ENCODE measurements around the gene HTN1. TPM values are rescaled to one million over a fixed set of nuclear protein-coding genes. Genes with fewer than 3 reads are reported as not detected.

Gene HTN1
- total RNA-seq, 1 donor from 2014 or later, result not detected

DNA sequence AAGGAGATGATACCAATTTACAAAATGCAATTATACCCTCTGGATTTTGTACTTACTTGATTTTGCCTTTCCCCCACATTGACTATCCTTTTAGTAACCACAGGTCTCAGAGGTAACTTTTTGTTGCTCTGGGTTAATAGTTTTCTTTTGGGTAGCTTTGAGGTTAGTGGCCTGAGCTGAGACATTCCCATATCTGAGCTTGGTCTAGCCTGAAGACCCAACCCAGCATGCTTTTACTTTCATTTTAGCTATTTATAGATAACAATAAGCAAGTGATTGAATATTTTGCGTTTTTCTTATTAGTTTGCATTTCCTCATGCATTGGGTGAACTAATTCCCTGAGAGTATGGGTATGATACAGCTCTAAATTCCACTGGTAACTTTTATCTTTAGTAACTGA, 11.8 kb downstream of the HTN1 start:
- Mint-ChIP-seq H3K4me1 (ENCODE audit: low read depth) (no peaks in the 10 kb centered on the region), H3K4me3 (no peak overlapping the region), H3K9me3 (no peaks in the 10 kb centered on the region), H3K27ac (no peak overlapping the region), H3K27me3 (ENCODE audit: insufficient read depth) (peaks cover 3% of the 10 kb centered on the region), H3K36me3 (ENCODE audit: low read depth) (no peaks in the 10 kb centered on the region)
- DNase-seq (ENCODE audit: low spot score), result no peak
- intact Hi-C loops (cut with micrococcal nuclease), result no loop called here

DNA sequence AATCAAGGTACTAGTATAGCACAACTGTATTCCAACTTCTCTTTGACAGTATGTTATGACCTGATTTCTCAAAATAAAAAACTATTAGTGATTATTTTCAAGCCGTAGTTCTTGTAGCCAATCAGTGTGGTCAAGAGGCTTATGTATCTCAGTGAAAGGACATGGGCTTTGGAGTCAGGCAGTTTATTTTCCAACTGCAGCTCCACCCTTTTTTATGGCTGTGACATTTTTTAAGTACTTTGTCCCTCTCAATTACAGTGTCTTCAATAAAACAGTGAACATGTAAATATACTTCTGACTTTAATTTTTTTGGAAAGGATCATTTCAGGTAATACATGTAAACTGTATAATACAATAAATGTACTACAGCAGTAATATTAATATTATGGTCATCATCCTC, 30.0 kb downstream of the HTN1 start:
- H3K4me3 Mint-ChIP-seq, result no peak overlapping the region
- no peaks in the 10 kb centered on the region for H3K4me1 Mint-ChIP-seq (ENCODE audit: low read depth)
- H3K27ac Mint-ChIP-seq, result no peak overlapping the region
- intact Hi-C loops (cut with micrococcal nuclease), result no loop called here
- H3K27me3 Mint-ChIP-seq (ENCODE audit: insufficient read depth), result no peaks in the 10 kb centered on the region
- DNase-seq (ENCODE audit: low spot score), result no peak
- H3K36me3 Mint-ChIP-seq (ENCODE audit: low read depth), result no peaks in the 10 kb centered on the region
- no peaks in the 10 kb centered on the region for H3K9me3 Mint-ChIP-seq

DNA sequence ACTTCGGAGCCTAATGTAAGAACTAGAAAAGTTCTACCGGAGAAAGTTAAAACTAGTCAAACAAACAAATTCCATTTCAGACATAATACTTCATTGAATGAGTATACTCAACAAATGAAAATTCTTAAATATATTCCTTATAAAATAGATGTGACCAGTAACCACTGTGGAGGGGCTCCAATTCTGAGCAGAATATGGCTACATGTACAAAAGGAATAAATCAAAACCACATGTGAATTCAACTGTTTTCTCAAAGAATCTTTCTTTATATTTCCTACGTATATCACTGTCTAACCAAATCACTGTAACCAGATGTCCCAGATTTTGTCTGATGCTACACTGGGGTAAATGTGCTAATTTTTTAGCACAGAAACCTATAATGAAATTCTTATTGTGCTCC, 49.0 kb downstream of the HTN1 start:
- Mint-ChIP-seq H3K9me3 (no peaks in the 10 kb centered on the region), H3K27ac (no peak overlapping the region), H3K36me3 (ENCODE audit: low read depth) (no peaks in the 10 kb centered on the region), H3K4me1 (ENCODE audit: low read depth) (no peaks in the 10 kb centered on the region), H3K27me3 (ENCODE audit: insufficient read depth) (no peaks in the 10 kb centered on the region), H3K4me3 (no peak overlapping the region)
- no peak for DNase-seq (ENCODE audit: low spot score)
- intact Hi-C loops (cut with micrococcal nuclease), result loop anchor here (5.0 kb wide), 1 partner anchor 1803 kb away; no protein-coding TSS in a partner anchor

Other genes with a start within 250 kb of the HTN1 start
- gene SULT1E1, start 190.3 kb upstream of the HTN1 start, total RNA-seq, result not detected in 2 replicates
- gene CSN1S1, start 119.4 kb upstream of the HTN1 start, total RNA-seq, result not detected in 2 replicates
- gene CSN2, start 84.7 kb upstream of the HTN1 start, total RNA-seq, result not detected in 2 replicates
- gene STATH, start 54.5 kb upstream of the HTN1 start, total RNA-seq, result not detected in 2 replicates
- gene HTN3, start 22.0 kb upstream of the HTN1 start, total RNA-seq, result not detected in 2 replicates
- not detected in 2 replicates for gene PRR27, start 103.8 kb downstream of the HTN1 start, total RNA-seq
- not detected in 2 replicates for gene ODAM, start 145.3 kb downstream of the HTN1 start, total RNA-seq
- gene FDCSP, start 175.7 kb downstream of the HTN1 start, total RNA-seq, result not detected in 2 replicates
- not detected in 2 replicates for gene CSN3, start 192.2 kb downstream of the HTN1 start, total RNA-seq

All from activated T-helper 1 cell treated with anti-CD3 and anti-CD28 coated beads, Interleukin-12 subunit alpha, Interleukin-12 subunit beta, Interleukin-2, Interleukin-4 antibody, amounts not matched to agents 30 ng/mL and 10 ng/mL and 1 ng/mL, durations not matched to agents 14 hours and 24 hours and 36 hours (primary cell).